Cardiac fibroblast (primary cell): ENCODE results near the gene GPR132.

ENCODE experiments used
- DNase-seq, 2 donors: peaks; one replicate each; pipeline versions ENCODE4 v3.0.0 to v3.0.0-alpha.2; 2010; ENCODE audit warnings: low read depth in 2 of 2
- H3K4me3 ChIP-seq, 2 donors: replicated peaks in 1 of 2; 1 replicate in 1 of 2; 2 replicates in 1 of 2; pipeline ENCODE4 v1.5.1; 2011; ENCODE audit warnings: low read depth in 2 of 2, low read length in 2 of 2, mild to moderate bottlenecking in 2 of 2, moderate library complexity in 1 of 2
- TF ChIP-seq, protein P1 (sequence below): IDR thresholded peaks from one replicate; pipeline ENCODE4 v1.5.1; 2011; ENCODE audit warnings: low read depth, mild to moderate bottlenecking, low read length, inconsistent platforms

The GPR132 gene

DNA sequence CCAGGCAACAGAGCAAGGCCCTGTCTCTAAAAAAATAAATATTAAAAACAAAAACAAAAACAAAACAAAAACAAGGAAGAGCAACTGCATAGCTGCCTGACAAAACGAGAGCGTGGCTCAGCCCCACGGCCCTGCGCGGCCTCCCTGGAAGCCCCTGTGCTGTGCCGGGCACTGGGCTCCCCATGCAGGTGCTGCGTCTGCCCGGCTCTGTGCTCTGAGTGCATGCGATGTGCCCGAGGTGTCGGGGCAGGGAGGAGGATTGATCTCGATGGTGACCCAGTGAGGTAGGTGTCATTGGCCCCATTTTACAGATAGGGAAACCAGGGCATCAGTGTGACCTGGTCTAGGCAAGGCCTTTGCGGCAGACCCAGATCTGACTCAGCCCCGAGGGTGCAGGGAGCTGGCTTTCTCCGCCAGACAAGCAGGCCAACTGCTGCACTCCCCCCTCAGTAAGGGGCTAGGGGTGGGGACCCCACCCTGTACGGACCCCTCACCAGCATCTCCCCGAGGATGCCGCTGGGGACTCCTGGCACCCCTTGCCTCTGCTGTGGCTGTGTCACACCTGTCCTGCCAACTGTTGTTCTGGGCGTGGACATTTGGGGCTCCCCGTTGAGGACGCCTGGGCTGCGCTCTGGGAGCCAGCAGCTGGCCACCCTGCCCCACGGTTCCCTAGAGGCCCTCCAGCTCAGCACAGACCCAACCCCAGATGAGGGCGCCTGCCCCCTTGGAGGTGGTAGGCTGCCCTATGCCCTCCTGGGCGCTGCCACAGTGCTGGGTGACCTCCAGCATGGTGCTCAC lies 15.3 kb downstream of the GPR132 start:
- TF ChIP-seq, protein P1, sequence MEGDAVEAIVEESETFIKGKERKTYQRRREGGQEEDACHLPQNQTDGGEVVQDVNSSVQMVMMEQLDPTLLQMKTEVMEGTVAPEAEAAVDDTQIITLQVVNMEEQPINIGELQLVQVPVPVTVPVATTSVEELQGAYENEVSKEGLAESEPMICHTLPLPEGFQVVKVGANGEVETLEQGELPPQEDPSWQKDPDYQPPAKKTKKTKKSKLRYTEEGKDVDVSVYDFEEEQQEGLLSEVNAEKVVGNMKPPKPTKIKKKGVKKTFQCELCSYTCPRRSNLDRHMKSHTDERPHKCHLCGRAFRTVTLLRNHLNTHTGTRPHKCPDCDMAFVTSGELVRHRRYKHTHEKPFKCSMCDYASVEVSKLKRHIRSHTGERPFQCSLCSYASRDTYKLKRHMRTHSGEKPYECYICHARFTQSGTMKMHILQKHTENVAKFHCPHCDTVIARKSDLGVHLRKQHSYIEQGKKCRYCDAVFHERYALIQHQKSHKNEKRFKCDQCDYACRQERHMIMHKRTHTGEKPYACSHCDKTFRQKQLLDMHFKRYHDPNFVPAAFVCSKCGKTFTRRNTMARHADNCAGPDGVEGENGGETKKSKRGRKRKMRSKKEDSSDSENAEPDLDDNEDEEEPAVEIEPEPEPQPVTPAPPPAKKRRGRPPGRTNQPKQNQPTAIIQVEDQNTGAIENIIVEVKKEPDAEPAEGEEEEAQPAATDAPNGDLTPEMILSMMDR: no peak
- no peak overlapping the region for H3K4me3 ChIP-seq
- no peak for DNase-seq

DNA sequence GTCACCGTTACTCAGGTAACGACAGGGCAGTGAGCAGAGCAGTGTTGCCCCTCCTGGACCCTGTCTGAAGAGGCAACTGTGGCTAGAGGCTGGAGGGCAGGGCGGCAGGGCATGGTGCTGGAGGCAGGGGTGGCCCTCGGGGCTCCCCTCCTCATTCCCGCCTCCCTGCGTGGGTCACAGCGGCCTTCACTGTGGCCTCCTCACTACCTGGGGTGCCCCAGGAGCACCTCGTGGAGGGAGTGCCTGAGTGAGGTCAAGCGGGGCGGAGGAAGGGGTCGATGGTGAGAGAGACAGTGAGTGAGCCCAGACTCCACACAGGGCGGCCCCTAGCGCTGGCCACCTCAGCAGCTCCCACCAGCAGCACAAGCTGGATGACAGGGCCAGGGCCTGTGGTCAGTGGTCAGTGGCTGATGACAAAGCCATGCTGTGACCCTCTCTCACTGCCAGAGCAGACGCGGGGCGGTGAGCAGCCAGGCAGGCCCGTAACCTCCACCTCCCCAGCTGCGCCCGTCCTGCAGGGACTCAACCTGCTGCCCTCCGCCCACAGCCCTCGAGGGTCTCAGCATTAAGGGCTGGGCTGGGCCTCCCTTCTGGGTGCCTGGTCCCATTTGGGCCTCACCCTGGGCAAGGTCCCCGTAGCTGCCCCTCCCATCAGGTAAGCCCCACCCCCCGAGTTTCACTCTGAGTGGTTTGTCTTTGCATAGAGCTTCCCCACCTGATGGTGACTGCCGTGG lies 17.8 kb downstream of the GPR132 start:
- no peak for DNase-seq
- TF ChIP-seq, protein P1: no peak
- no peak overlapping the region for H3K4me3 ChIP-seq

DNA sequence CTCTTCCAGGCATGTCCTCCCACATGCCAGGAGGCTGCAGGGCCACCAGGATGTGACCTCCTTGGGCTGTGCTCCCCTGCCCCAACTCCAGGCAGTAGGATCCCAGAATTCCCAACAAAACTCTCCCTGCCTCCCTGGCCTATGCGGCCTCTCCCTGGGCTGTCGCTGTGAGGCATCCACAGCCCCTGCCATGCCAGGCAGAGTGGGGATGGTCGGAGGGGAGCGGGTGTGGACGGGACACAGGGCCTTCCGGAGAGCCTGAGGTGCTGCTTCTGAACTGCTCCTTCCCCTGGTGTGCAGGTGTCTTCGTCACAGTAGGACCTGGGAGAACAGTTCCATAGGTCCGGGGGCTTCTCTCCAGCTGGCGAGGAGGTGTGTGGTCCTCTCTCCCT lies 18.3 kb downstream of the GPR132 start:
- no peak for DNase-seq
- TF ChIP-seq, protein P1: no peak
- H3K4me3 ChIP-seq: no peak overlapping the region

DNA sequence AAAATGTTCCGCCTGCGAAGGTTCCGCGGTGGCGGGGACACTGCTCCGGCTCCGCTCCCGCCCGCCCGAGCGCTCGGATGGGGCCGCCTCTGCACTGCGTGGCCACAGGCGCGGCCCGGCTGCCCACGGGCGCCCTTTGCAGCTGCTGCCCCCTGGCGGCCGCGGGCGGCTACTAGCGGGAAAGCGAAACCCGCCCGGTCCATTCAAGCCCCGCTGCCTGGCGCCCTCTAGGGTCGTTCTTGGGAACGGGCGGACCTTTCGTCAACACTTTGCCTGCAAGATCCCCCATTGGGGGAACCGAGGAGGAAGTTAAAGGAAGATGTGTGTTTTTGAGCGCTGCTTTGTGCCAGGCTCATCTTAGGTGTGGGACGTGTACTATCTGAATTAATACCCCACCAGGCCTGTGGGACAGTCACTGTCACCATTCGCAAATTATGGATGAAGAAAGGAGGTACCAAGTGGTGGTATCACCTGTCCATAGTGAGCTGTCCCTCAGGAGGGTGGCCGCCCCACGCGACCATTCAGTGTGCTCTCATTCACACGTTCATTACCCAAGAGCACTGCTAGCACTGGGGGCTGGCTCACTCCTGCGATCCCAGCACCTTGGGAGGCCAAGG lies 19.4 kb downstream of the GPR132 start:
- H3K4me3 ChIP-seq: no peak overlapping the region
- peak; percentile 85 to 86 for DNase-seq
- TF ChIP-seq, protein P1: peak; percentile 94

DNA sequence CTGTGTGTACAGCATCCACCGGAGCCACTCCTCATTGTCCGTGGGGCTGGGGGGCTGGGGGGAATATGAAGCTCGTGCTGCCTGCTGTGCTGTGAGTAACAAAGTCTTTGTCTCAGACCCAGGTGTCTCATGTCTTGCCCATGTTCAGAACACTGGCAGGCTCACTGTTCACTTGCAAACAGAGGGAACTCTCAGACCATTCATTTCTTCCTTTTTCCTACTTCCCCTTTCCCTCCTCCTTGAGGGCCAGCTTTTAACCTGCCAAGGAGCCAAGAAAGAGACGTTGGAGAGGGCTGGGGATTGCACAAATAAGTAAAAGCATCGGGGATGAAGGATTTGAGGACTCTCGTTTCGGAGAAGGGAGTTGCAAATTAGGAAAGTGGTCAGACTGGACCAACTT lies 21.6 kb downstream of the GPR132 start:
- no peak overlapping the region for H3K4me3 ChIP-seq
- DNase-seq: no peak
- TF ChIP-seq, protein P1: no peak

DNA sequence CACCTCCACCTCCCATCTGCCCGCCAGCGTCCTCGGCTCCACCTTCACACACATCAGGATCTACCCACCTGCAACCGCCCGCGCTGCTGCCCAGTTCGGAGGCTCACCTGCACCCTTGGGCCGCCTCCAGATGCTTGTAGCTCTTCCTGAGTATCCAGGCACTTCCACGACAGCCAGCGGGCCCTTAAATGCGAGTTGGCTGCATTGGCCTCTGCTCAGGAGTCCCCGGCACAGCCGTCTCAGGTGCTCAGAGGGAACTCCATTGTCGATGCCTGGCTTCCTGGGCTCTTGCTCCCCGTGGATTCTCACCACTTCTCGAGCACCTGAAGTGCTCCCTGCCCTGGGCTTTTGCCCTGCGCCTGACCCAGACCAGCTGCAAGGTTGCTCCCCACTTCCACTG lies 22.4 kb downstream of the GPR132 start:
- DNase-seq: no peak
- H3K4me3 ChIP-seq: no peak overlapping the region
- TF ChIP-seq, protein P1: no peak
